H1 (cell line): ENCODE results near the gene NAB1. TPM values are rescaled to one million over a fixed set of nuclear protein-coding genes. Genes with fewer than 3 reads are reported as not detected.

Experiments used
- CTCF ChIA-PET: fragments of 300-600 bp; sonication (Branson Sonifier 250); formaldehyde crosslinking; loops from one replicate; lab custom pipeline; 2021; ENCODE audit not compliant: partially characterized antibody; lab: Charles Lee
- POLR2A ChIA-PET: fragments of 300-600 bp; sonication (Branson Sonifier 250); formaldehyde crosslinking; loops from one replicate; lab custom pipeline; 2021; ENCODE audit warnings: inconsistent platforms; ENCODE audit not compliant: partially characterized antibody; lab: Charles Lee
- DNase-seq, 2 experiments: peaks; one replicate each; pipeline versions ENCODE4 v3.0.0 to v3.0.0-alpha.2; 2010 to 2022; ENCODE audit warnings: low spot score in 2 of 2, low read depth in 1 of 2, mixed read lengths in 1 of 2
- FAIRE-seq: peaks from 2 replicates; lab custom pipeline; 2011; peaks lifted over from hg19 to GRCh38; lab: Jason Lieb, UNC
- H2AFZ ChIP-seq: 2 replicates; pipeline ENCODE4 v1.8.1; 2012; ENCODE audit warnings: low read length, inconsistent platforms
- H2AK5ac ChIP-seq: 2 replicates; pipeline ENCODE4 v1.6.1; 2013; ENCODE audit warnings: low read depth, low read length
- H2BK120ac ChIP-seq: replicated peaks from 2 replicates; pipeline ENCODE3; 2013; ENCODE audit warnings: low read depth, low read length, inconsistent platforms
- H2BK12ac ChIP-seq: 2 replicates; pipeline ENCODE4 v1.6.1; 2013; ENCODE audit warnings: low read depth, low read length
- H2BK15ac ChIP-seq: 2 replicates; pipeline ENCODE4 v1.6.1; 2013; ENCODE audit warnings: low read length
- H2BK20ac ChIP-seq: 2 replicates; pipeline ENCODE4 v1.6.1; 2013; ENCODE audit warnings: low read length
- H2BK5ac ChIP-seq: 2 replicates; pipeline ENCODE4 v1.6.1; 2013; ENCODE audit warnings: low read depth, low read length
- H3K14ac ChIP-seq: 2 replicates; pipeline ENCODE4 v1.6.1; 2013; ENCODE audit warnings: inconsistent platforms; ENCODE audit not compliant: insufficient read length
- H3K18ac ChIP-seq: 2 replicates; pipeline ENCODE4 v1.6.1; 2013; ENCODE audit warnings: low read length; ENCODE audit errors: extremely low read depth
- H3K23ac ChIP-seq: 2 replicates; pipeline ENCODE4 v1.6.1; 2013; ENCODE audit warnings: inconsistent platforms; ENCODE audit not compliant: insufficient read length
- H3K23me2 ChIP-seq: 2 replicates; pipeline ENCODE4 v1.6.1; 2013; ENCODE audit warnings: low read depth, low read length
- H3K27ac ChIP-seq: 2 replicates; pipeline ENCODE4 v1.6.1; 2011; ENCODE audit warnings: low read depth, low read length, inconsistent platforms
- H3K27me3 ChIP-seq, 4 experiments: replicated peaks in 1 of 4; 1 replicate in 1 of 4; 2 replicates in 3 of 4; pipeline versions ENCODE4 v1.6.1 to v1.8.1; 2011 to 2013; ENCODE audit warnings: low read length in 3 of 4, mild to moderate bottlenecking in 3 of 4, inconsistent platforms in 2 of 4, mixed read lengths in 2 of 4, moderate library complexity in 1 of 4; ENCODE audit not compliant: control insufficient read depth in 3 of 4, insufficient read depth in 3 of 4; ENCODE audit errors: extremely low read depth in 1 of 4
- H3K36me3 ChIP-seq, 4 experiments: 2 replicates each; pipeline versions ENCODE4 v1.6.1 to v1.8.1; 2011 to 2013; ENCODE audit warnings: mild to moderate bottlenecking in 4 of 4, low read length in 3 of 4, moderate library complexity in 2 of 4, control low read depth in 1 of 4, inconsistent platforms in 1 of 4; ENCODE audit not compliant: insufficient read depth in 4 of 4, control insufficient read depth in 2 of 4
- H3K4ac ChIP-seq: replicated peaks from 2 replicates; pipeline ENCODE3; 2013; ENCODE audit warnings: low read length, low read depth, mixed read lengths, inconsistent platforms; ENCODE audit not compliant: insufficient read length
- H3K4me1 ChIP-seq, 4 experiments: replicated peaks in 1 of 4; 1 replicate in 1 of 4; 2 replicates in 3 of 4; pipeline versions ENCODE4 v1.6.1 to v1.8.1; 2011 to 2013; ENCODE audit warnings: low read length in 3 of 4, inconsistent platforms in 2 of 4, mixed read lengths in 1 of 4; ENCODE audit not compliant: insufficient read depth in 4 of 4, control insufficient read depth in 3 of 4
- H3K4me2 ChIP-seq, 2 experiments: 2 replicates each; pipeline versions ENCODE4 v1.6.1 to v1.8.1; 2011 to 2013; ENCODE audit warnings: low read depth in 2 of 2, low read length in 2 of 2, control low read depth in 1 of 2, inconsistent platforms in 1 of 2, mild to moderate bottlenecking in 1 of 2; ENCODE audit not compliant: insufficient read depth in 1 of 2
- H3K4me3 ChIP-seq, 4 experiments: fragments of 200-600, 300-600 bp in 1 of 4; sonication (generic), shearing (Covaris generic), sonication (Bioruptor Twin) in 1 of 4; 2 replicates each; pipeline versions ENCODE4 v1.5.1 to v1.8.1; 2011 to 2016; ENCODE audit warnings: low read length in 4 of 4, low read depth in 3 of 4, control low read depth in 2 of 4, inconsistent platforms in 2 of 4, mild to moderate bottlenecking in 2 of 4, mixed read lengths in 1 of 4, moderate library complexity in 1 of 4; ENCODE audit not compliant: insufficient read depth in 2 of 4; ENCODE audit errors: extremely low read depth in 1 of 4
- H3K56ac ChIP-seq: replicated peaks from 2 replicates; pipeline ENCODE3; 2013; ENCODE audit warnings: low read depth, mild to moderate bottlenecking, mixed read lengths, low read length, inconsistent platforms; ENCODE audit not compliant: insufficient read length
- H3K79me1 ChIP-seq: 2 replicates; pipeline ENCODE4 v1.6.1; 2013; ENCODE audit warnings: low read depth, low read length, control low read depth
- H3K79me2 ChIP-seq, 2 experiments: 2 replicates each; pipeline versions ENCODE4 v1.6.1 to v1.8.1; 2012 to 2013; ENCODE audit warnings: low read length in 2 of 2, mild to moderate bottlenecking in 2 of 2, inconsistent platforms in 1 of 2; ENCODE audit not compliant: insufficient read depth in 2 of 2, control insufficient read depth in 1 of 2
- H3K9ac ChIP-seq, 4 experiments: replicated peaks in 1 of 4; 1 replicate in 1 of 4; 2 replicates in 3 of 4; pipeline versions ENCODE4 v1.6.1 to v1.8.1; 2011 to 2013; ENCODE audit warnings: low read depth in 3 of 4, low read length in 3 of 4, control low read depth in 2 of 4, mild to moderate bottlenecking in 2 of 4, moderate library complexity in 2 of 4, inconsistent platforms in 1 of 4; ENCODE audit errors: extremely low read depth in 1 of 4
- H3K9me3 ChIP-seq, 2 experiments: 2 replicates each; pipeline versions ENCODE4 v1.6.1 to v1.8.1; 2012 to 2013; ENCODE audit warnings: mild to moderate bottlenecking in 2 of 2, moderate library complexity in 2 of 2, control low read depth in 1 of 2, inconsistent platforms in 1 of 2, low read depth in 1 of 2, low read length in 1 of 2, mixed read lengths in 1 of 2; ENCODE audit not compliant: insufficient read depth in 2 of 2
- H4K20me1 ChIP-seq, 2 experiments: replicated peaks in 1 of 2; 2 replicates each; pipeline versions ENCODE3 to v1.8.1; 2011 to 2013; ENCODE audit warnings: inconsistent platforms in 2 of 2, low read length in 2 of 2, mild to moderate bottlenecking in 1 of 2; ENCODE audit not compliant: insufficient read depth in 2 of 2, control insufficient read depth in 1 of 2
- H4K5ac ChIP-seq: 2 replicates; pipeline ENCODE4 v1.6.1; 2013; ENCODE audit warnings: low read length, low read depth, mixed read lengths, inconsistent platforms; ENCODE audit not compliant: insufficient read length
- H4K8ac ChIP-seq: 2 replicates; pipeline ENCODE4 v1.8.0; 2013; ENCODE audit warnings: mild to moderate bottlenecking, moderate library complexity, low read length, inconsistent platforms; ENCODE audit not compliant: insufficient read depth; ENCODE audit errors: extremely low read depth
- H4K91ac ChIP-seq: replicated peaks from 2 replicates; pipeline ENCODE3; 2013; ENCODE audit warnings: low read length, mixed read lengths, inconsistent platforms; ENCODE audit not compliant: insufficient read length
- CBX8 ChIP-seq: fragments of 300-800, 300-1000 bp; sonication (generic); IDR thresholded peaks from 2 replicates; pipeline ENCODE4 v1.7.1; 2016; ENCODE audit warnings: low read depth, low read length, borderline replicate concordance
- CHD1 ChIP-seq: IDR thresholded peaks from 2 replicates; pipeline ENCODE4 v1.6.1; 2012; ENCODE audit warnings: low read depth, low read length, improper control_type of control experiment
- CHD2 ChIP-seq: IDR thresholded peaks from 2 replicates; pipeline ENCODE4 v1.6.1; 2012; ENCODE audit warnings: low read length, improper control_type of control experiment
- CREB1 ChIP-seq: IDR thresholded peaks from 2 replicates; pipeline ENCODE4 v1.6.1; 2012; ENCODE audit warnings: inconsistent platforms
- EP300 ChIP-seq, 2 experiments: IDR thresholded peaks; 1 replicate in 1 of 2; 2 replicates in 1 of 2; pipeline ENCODE4 v1.6.1; 2011 to 2012; ENCODE audit warnings: low read depth in 2 of 2, low read length in 2 of 2, mild to moderate bottlenecking in 2 of 2, borderline replicate concordance in 1 of 2, inconsistent platforms in 1 of 2, moderate library complexity in 1 of 2
- GTF2F1 ChIP-seq: IDR thresholded peaks from 2 replicates; pipeline ENCODE4 v1.6.1; 2012; ENCODE audit warnings: low read depth, low read length, improper control_type of control experiment, borderline replicate concordance
- PHF8 ChIP-seq: fragments of 200-600 bp; sonication (generic); conservative IDR thresholded peaks from 2 replicates; pipeline ENCODE4 v1.7.1; 2012; ENCODE audit warnings: low read depth, mild to moderate bottlenecking, inconsistent platforms, low read length, moderate library complexity
- POLR2A ChIP-seq, 2 experiments: IDR thresholded peaks; 1 replicate in 1 of 2; 2 replicates in 1 of 2; pipeline ENCODE4 v1.6.1; 2011; ENCODE audit warnings: low read depth in 2 of 2, low read length in 2 of 2, mild to moderate bottlenecking in 2 of 2; ENCODE audit errors: control extremely low read depth in 1 of 2
- POLR2AphosphoS5 ChIP-seq: IDR thresholded peaks from 2 replicates; pipeline ENCODE4 v1.6.1; 2011; ENCODE audit warnings: low read depth, low read length
- RAD21 ChIP-seq, 2 experiments: IDR thresholded peaks in 1 of 2; conservative IDR thresholded peaks in 1 of 2; 2 replicates each; pipeline ENCODE4 v1.6.1; 2011; ENCODE audit warnings: low read depth in 2 of 2, low read length in 2 of 2, improper control_type of control experiment in 1 of 2, inconsistent platforms in 1 of 2, mild to moderate bottlenecking in 1 of 2, moderate library complexity in 1 of 2
- RNF2 ChIP-seq: fragments of 200-900, 300-1000 bp; sonication (generic); IDR thresholded peaks from 2 replicates; pipeline ENCODE4 v1.7.1; 2016; ENCODE audit warnings: borderline replicate concordance, low read depth, mild to moderate bottlenecking, antibody characterized with exemption, low read length; ENCODE audit not compliant: poor library complexity, severe bottlenecking; ENCODE audit errors: missing control alignments
- SAP30 ChIP-seq: fragments of 300-600 bp; sonication (generic); IDR thresholded peaks from 2 replicates; pipeline ENCODE4 v1.7.1; 2012; ENCODE audit warnings: low read length, moderate library complexity, mild to moderate bottlenecking, inconsistent platforms; ENCODE audit not compliant: insufficient read depth, insufficient replicate concordance
- SP4 ChIP-seq: IDR thresholded peaks from 2 replicates; pipeline ENCODE4 v1.6.1; 2012; ENCODE audit warnings: low read length, inconsistent platforms
- SRF ChIP-seq: IDR thresholded peaks from 2 replicates; pipeline ENCODE4 v1.6.1; 2011; ENCODE audit warnings: mild to moderate bottlenecking, low read depth, low read length, moderate library complexity
- TAF1 ChIP-seq: IDR thresholded peaks from 2 replicates; pipeline ENCODE4 v1.6.1; 2011; ENCODE audit warnings: mild to moderate bottlenecking, low read depth, low read length
- WGBS, 2 experiments: shearing (Covaris generic) in 1 of 2; methylation state at CpG; one replicate each; pipeline versions ENCODE4 v1.1.6 to v1.1.7; 2013 to 2015; ENCODE audit warnings: low lambda C conversion rate in 2 of 2, mixed read lengths in 2 of 2, inconsistent platforms in 1 of 2, low coverage in 1 of 2, missing lambda C conversion rate in 1 of 2; ENCODE audit not compliant: insufficient replicate concordance in 2 of 2, insufficient coverage in 1 of 2, insufficient read length in 1 of 2; ENCODE audit errors: extremely low coverage in 1 of 2, missing lambda C conversion rate in 1 of 2; 5-methylcytosine and 5-hydroxymethylcytosine counted together
- polyA plus RNA-seq, 7 experiments: library from polyadenylated mRNA; depleted of rRNA in 3 of 7; stranded (reverse) in 5 of 7; unstranded in 2 of 7; fragments of >200 nt in 5 of 7; fragments of 200-250 nt in 2 of 7; gene quantifications; 1 replicate in 5 of 7; 2 replicates in 1 of 7; 4 replicates in 1 of 7; pipeline versions ENCODE4 v1.2.1 to v1.2.3, GENCODE V29; 2011 to 2013; ENCODE audit warnings: missing spikeins in 2 of 7, mixed read lengths in 2 of 7
- total RNA-seq: library from RNA; stranded (reverse); fragmentation: NEBNext Ultra II Directional; extraction: Animal tissue kit (Norgen Biotek cat#: 25700); gene quantifications from 2 replicates; pipeline ENCODE4 v1.2.1, GENCODE V29; 2021

Gene NAB1
- total and polyA plus RNA-seq, 2 of the 8 experiments (the other 6 are each of a cell fraction or from before 2014, with no cell fraction given), result 8.5 to 28.6 TPM

DNA sequence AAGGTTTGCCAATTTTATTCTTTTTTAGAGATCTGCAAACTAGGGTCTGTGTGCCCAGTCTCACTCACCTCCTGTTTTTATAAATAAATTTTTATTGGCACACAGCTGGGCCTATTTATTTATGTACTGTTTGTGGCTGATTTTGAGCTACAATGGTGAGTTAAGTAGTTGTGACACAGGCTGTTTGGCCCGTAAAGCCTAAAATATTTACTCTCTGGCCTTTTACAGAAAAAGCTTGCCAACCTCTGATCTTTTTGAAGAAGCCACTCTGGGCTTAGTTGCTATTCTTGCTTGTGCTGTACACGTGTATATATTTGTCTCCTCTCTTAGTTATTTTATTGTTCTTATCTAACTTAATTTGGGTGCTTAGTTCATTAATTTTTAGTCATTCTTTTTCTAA is 14.5 kb downstream of the NAB1 start:
- Histone ChIP-seq H2BK20ac (no peak overlapping the region), H3K27ac (no peak overlapping the region), H3K4me1 (0 out of 7 replicates have a peak, but pooled peaks cover 0 to 2% (median 0%) of the 10 kb centered on the region in 4 experiments), H4K20me1 (peaks cover 0 to 2% of the 10 kb centered on the region in 2 experiments), H3K56ac (no peak overlapping the region), H2BK120ac (no peak overlapping the region), H3K4me3 (no peak overlapping the region), H3K79me2 (peaks cover 0 to 13% of the 10 kb centered on the region in 2 experiments; a peak in 2 of 4 replicates), H3K4ac (no peak overlapping the region), H3K9me3 (no peaks in the 10 kb centered on the region), H2BK15ac (no peak overlapping the region), H3K23ac (no peak overlapping the region), H2BK5ac (no peak overlapping the region), H2BK12ac (no peak overlapping the region), H3K79me1 (no peaks in the 10 kb centered on the region), H3K9ac (no peak overlapping the region), H4K91ac (no peak overlapping the region), H3K14ac (no peak overlapping the region), H3K4me2 (no peak overlapping the region), H3K18ac (no peak overlapping the region), H2AFZ (no peak overlapping the region), H3K23me2 (no peaks in the 10 kb centered on the region), H2AK5ac (no peak overlapping the region), H3K27me3 (no peaks in the 10 kb centered on the region), H3K36me3 (no peaks in the 10 kb centered on the region), H4K8ac (no peak overlapping the region), H4K5ac (no peak overlapping the region)
- DNase-seq (no peak), FAIRE-seq (no peak)
- WGBS, 2 experiments, result 81% methylated on average over 2 of the region's 2 CpGs; no CpG with 5 or more reads in 1 of the 2 experiments
- ChIA-PET CTCF (interaction anchor here (1.3 to 1.8 kb wide), 2 partner anchors 13 to 17 kb away, joined by 3 to 13 read pairs; no protein-coding TSS in a partner anchor), POLR2A (no interaction called here)
- TF ChIP-seq TAF1 (no peak), RAD21 (IDR thresholded peaks at IDR 0.05 in 1 of 2, conservative IDR thresholded peaks at IDR 0.05 in 1 of 2; ENCODE audit: low read depth in 2 of 2, low read length in 2 of 2) (no peak), CHD1 (no peak), CHD2 (no peak), SP4 (no peak), POLR2AphosphoS5 (no peak), CBX8 (no peak), SRF (no peak), POLR2A (IDR thresholded peaks at IDR 0.05; ENCODE audit: control extremely low read depth in 1 of 2, low read depth in 2 of 2, low read length in 2 of 2) (no peak), GTF2F1 (no peak), CREB1 (no peak), EP300 (IDR thresholded peaks at IDR 0.05; ENCODE audit: borderline replicate concordance in 1 of 2, low read depth in 2 of 2, low read length in 2 of 2) (no peak), RNF2 (no peak), PHF8 (no peak), SAP30 (no peak)
